D721Med (cell line): Measurements from ENCODE around the gene APOC3.

Experiments used
- DNase-seq: peaks from one replicate; pipeline ENCODE4 v3.0.0; 2011; ENCODE audit warnings: low spot score; ENCODE audit not compliant: insufficient read length
- FAIRE-seq: peaks from 2 replicates; lab custom pipeline; 2011; peaks lifted over from hg19 to GRCh38; lab: Jason Lieb, UNC
- CTCF ChIP-seq: IDR thresholded peaks from 2 replicates; pipeline ENCODE4 v1.5.1; 2012; ENCODE audit warnings: mild to moderate bottlenecking, control low read depth; ENCODE audit not compliant: insufficient read depth; ENCODE audit errors: missing control alignments

The APOC3 gene

GRCh38 chr11:116814502-116814901 lies 15.2 kb upstream of the APOC3 start:
- FAIRE-seq (no peak), DNase-seq (no peak)
- TF ChIP-seq CTCF, result no peak

- no peak for TF ChIP-seq CTCF
- FAIRE-seq, result no peak
Measured at GRCh38 chr11:116819049-116819448, 10.7 kb upstream of the APOC3 start.

GRCh38 chr11:116821050-116821918 lies 8.4 kb upstream of the APOC3 start:
- FAIRE-seq (no peak), DNase-seq (no peak)
- TF ChIP-seq CTCF, result no peak

More at GRCh38 chr11:116819049-116819448, 10.7 kb upstream of the APOC3 start:
- DNase-seq, result no peak

GRCh38 chr11:116822575-116822974 lies 7.1 kb upstream of the APOC3 start:
- no peak for TF ChIP-seq CTCF
- DNase-seq (no peak), FAIRE-seq (no peak)

- DNase-seq (no peak), FAIRE-seq (no peak)
- TF ChIP-seq CTCF, result no peak
Measured at GRCh38 chr11:116823031-116823843, 6.5 kb upstream of the APOC3 start, which contains the start of gene APOA4. TSS of gene APOA4 (minus strand) at chr11:116823304. CDS start at chr11:116823191, 113 bp downstream.

GRCh38 chr11:116825434-116825833 lies 4.3 kb upstream of the APOC3 start:
- FAIRE-seq, result no peak
- DNase-seq, result no peak
- TF ChIP-seq CTCF, result no peak
